Endothelial cell of umbilical vein (primary cell): ENCODE data around the gene ATP5PO. TPM values are rescaled to one million over a fixed set of nuclear protein-coding genes. Genes with fewer than 3 reads are reported as not detected.

ENCODE experiments used
- BruUV-seq: library from RNA; stranded (reverse); fragments of 400-500 nt; replicated peaks from 2 replicates; lab custom pipeline; 2021; lab: Mats Ljungman, UMichigan
- CTCF ChIA-PET: fragments of 300-600, 350-600 bp; sonication (Branson Sonifier 250); formaldehyde crosslinking; loops from one replicate; lab custom pipeline; 2021; ENCODE audit warnings: antibody characterized with exemption, inconsistent platforms; lab: Charles Lee
- POLR2A ChIA-PET: fragments of 300-600, 350-600 bp; sonication (Branson Sonifier 250); formaldehyde crosslinking; loops from one replicate; lab custom pipeline; 2021; ENCODE audit warnings: antibody characterized with exemption, inconsistent platforms; lab: Charles Lee
- DNase-seq: peaks from one replicate; pipeline ENCODE4 v3.0.0-alpha.2; 2011; ENCODE audit warnings: low read depth, low spot score
- FAIRE-seq: peaks from 2 replicates; lab custom pipeline; 2011; peaks lifted over from hg19 to GRCh38; lab: Jason Lieb, UNC
- H2AFZ ChIP-seq: 2 replicates; pipeline ENCODE4 v1.6.0; 2012; ENCODE audit warnings: low read depth, low read length, control low read depth, inconsistent platforms
- H3K27ac ChIP-seq: 2 replicates; pipeline ENCODE4 v1.5.1; 2011; ENCODE audit warnings: low read depth, mild to moderate bottlenecking, control low read depth, low read length, moderate library complexity; ENCODE audit not compliant: insufficient read depth
- H3K27me3 ChIP-seq, 2 experiments: 2 replicates each; pipeline versions ENCODE4 v1.6.0 to v1.6.1; 2011; ENCODE audit warnings: low read length in 2 of 2, mixed read lengths in 1 of 2; ENCODE audit not compliant: control insufficient read depth in 2 of 2, insufficient read depth in 2 of 2
- H3K36me3 ChIP-seq, 2 experiments: 2 replicates in 1 of 2; 3 replicates in 1 of 2; pipeline ENCODE4 v1.5.1; 2011; ENCODE audit warnings: low read length in 2 of 2, mild to moderate bottlenecking in 1 of 2, moderate library complexity in 1 of 2; ENCODE audit not compliant: control insufficient read depth in 2 of 2, insufficient read depth in 2 of 2; ENCODE audit errors: extremely low read depth in 1 of 2
- H3K4me1 ChIP-seq: 3 replicates; pipeline ENCODE4 v1.5.1; 2011; ENCODE audit warnings: mild to moderate bottlenecking, low read length; ENCODE audit not compliant: control insufficient read depth, insufficient read depth; ENCODE audit errors: extremely low read depth
- H3K4me2 ChIP-seq: 2 replicates; pipeline ENCODE4 v1.6.1; 2011; ENCODE audit warnings: low read length, control low read depth, mixed read lengths; ENCODE audit not compliant: insufficient read depth
- H3K4me3 ChIP-seq, 3 experiments: fragments of 200-600 bp in 1 of 3; sonication (generic), shearing (Covaris generic) in 1 of 3; replicated peaks in 1 of 3; 2 replicates each; pipeline ENCODE4 v1.5.1; 2011 to 2016; ENCODE audit warnings: control low read depth in 3 of 3, low read length in 3 of 3, mild to moderate bottlenecking in 2 of 3, inconsistent platforms in 1 of 3, low read depth in 1 of 3, moderate library complexity in 1 of 3; ENCODE audit not compliant: insufficient read depth in 1 of 3
- H3K79me2 ChIP-seq: 2 replicates; pipeline ENCODE4 v1.6.0; 2012; ENCODE audit warnings: low read length, inconsistent platforms; ENCODE audit not compliant: control insufficient read depth, insufficient read depth
- H3K9ac ChIP-seq: replicated peaks from 2 replicates; pipeline ENCODE3; 2011; ENCODE audit warnings: low read length, control low read depth; ENCODE audit not compliant: insufficient read depth; ENCODE audit errors: extremely low read depth
- H3K9me1 ChIP-seq: replicated peaks from 3 replicates; pipeline ENCODE4 v1.6.0; 2011; ENCODE audit warnings: mild to moderate bottlenecking, low read length; ENCODE audit not compliant: control insufficient read depth, insufficient read depth; ENCODE audit errors: extremely low read depth
- H3K9me3 ChIP-seq: replicated peaks from 2 replicates; pipeline ENCODE4 v1.5.1; 2012; ENCODE audit warnings: low read length, inconsistent platforms; ENCODE audit not compliant: control insufficient read depth, insufficient read depth
- H4K20me1 ChIP-seq: replicated peaks from 2 replicates; pipeline ENCODE3; 2011; ENCODE audit warnings: mild to moderate bottlenecking, low read length; ENCODE audit not compliant: control insufficient read depth, insufficient read depth; ENCODE audit errors: extremely low read depth
- EZH2 ChIP-seq: IDR thresholded peaks from 2 replicates; pipeline ENCODE4 v1.6.1; 2012; ENCODE audit warnings: borderline replicate concordance, low read depth, mild to moderate bottlenecking, moderate library complexity, low read length, inconsistent platforms; ENCODE audit not compliant: severe bottlenecking
- FOS ChIP-seq: IDR thresholded peaks from 2 replicates; pipeline ENCODE4 v1.6.1; 2011; ENCODE audit warnings: mild to moderate bottlenecking, low read length, moderate library complexity, borderline replicate concordance; ENCODE audit not compliant: insufficient read depth
- GATA2 ChIP-seq: IDR thresholded peaks from 2 replicates; pipeline ENCODE4 v1.7.0; 2011; ENCODE audit warnings: low read depth, mild to moderate bottlenecking, moderate library complexity, mixed read lengths, low read length; ENCODE audit not compliant: insufficient read length, insufficient read depth
- JUN ChIP-seq: IDR thresholded peaks from 2 replicates; pipeline ENCODE4 v1.6.1; 2011; ENCODE audit warnings: borderline replicate concordance, low read depth; ENCODE audit not compliant: insufficient read length, insufficient read depth
- MYC ChIP-seq: IDR thresholded peaks from one replicate; pipeline ENCODE4 v1.6.1; 2011; ENCODE audit warnings: mild to moderate bottlenecking, low read depth, low read length
- POLR2A ChIP-seq: IDR thresholded peaks from 2 replicates; pipeline ENCODE4 v1.6.1; 2012; ENCODE audit warnings: low read depth, mild to moderate bottlenecking, control low read depth, low read length
- POLR2AphosphoS5 ChIP-seq: IDR thresholded peaks from 2 replicates; pipeline ENCODE4 v1.6.1; 2012; ENCODE audit warnings: low read depth, mild to moderate bottlenecking, control low read depth, low read length, moderate library complexity; ENCODE audit not compliant: insufficient read depth
- dilution Hi-C: fragments of 300-500 bp; cut with MboI; formaldehyde crosslinking; loops from one replicate; pipeline ENCODE4 v1.15.0; 2019; ENCODE audit warnings: low sequenced_read_pairs; ENCODE audit not compliant: extremely low pct_ligation_motif_present
- intact Hi-C: fragments of 100-400 bp; cut with micrococcal nuclease; formaldehyde crosslinking; loops from one replicate; pipeline ENCODE4 v1.10.0; 2022
- polyA plus RNA-seq, 4 experiments: library from polyadenylated mRNA; depleted of rRNA in 3 of 4; stranded (reverse) in 3 of 4; unstranded in 1 of 4; fragments of >200 nt; gene quantifications; 2 replicates each; pipeline versions ENCODE4 v1.2.1 to v1.2.3, GENCODE V29; 2011 to 2012; ENCODE audit warnings: missing spikeins in 1 of 4
- total RNA-seq: library from RNA; stranded (reverse); gene quantifications from 2 replicates; pipeline ENCODE4 v1.2.3, GENCODE V29; 2021
- TF ChIP-seq, protein P1 (sequence below), 2 donors: IDR thresholded peaks; 1 replicate in 1 of 2; 2 replicates in 1 of 2; pipeline ENCODE4 v1.5.1; 2011; ENCODE audit warnings: low read length in 2 of 2, mild to moderate bottlenecking in 2 of 2, moderate library complexity in 2 of 2, control low read depth in 1 of 2, inconsistent platforms in 1 of 2, low read depth in 1 of 2; ENCODE audit not compliant: insufficient read depth in 1 of 2; ENCODE audit errors: extremely low read depth in 1 of 2
- TF ChIP-seq, protein P2 (sequence below): IDR thresholded peaks from 2 replicates; pipeline ENCODE4 v1.6.1; 2011; ENCODE audit not compliant: insufficient read depth, insufficient read length

Gene ATP5PO
- total and polyA plus RNA-seq, 2 donors (not counting 3 experiments of a cell fraction or from before 2014, with no cell fraction given), result 187 to 207 TPM

DNA sequence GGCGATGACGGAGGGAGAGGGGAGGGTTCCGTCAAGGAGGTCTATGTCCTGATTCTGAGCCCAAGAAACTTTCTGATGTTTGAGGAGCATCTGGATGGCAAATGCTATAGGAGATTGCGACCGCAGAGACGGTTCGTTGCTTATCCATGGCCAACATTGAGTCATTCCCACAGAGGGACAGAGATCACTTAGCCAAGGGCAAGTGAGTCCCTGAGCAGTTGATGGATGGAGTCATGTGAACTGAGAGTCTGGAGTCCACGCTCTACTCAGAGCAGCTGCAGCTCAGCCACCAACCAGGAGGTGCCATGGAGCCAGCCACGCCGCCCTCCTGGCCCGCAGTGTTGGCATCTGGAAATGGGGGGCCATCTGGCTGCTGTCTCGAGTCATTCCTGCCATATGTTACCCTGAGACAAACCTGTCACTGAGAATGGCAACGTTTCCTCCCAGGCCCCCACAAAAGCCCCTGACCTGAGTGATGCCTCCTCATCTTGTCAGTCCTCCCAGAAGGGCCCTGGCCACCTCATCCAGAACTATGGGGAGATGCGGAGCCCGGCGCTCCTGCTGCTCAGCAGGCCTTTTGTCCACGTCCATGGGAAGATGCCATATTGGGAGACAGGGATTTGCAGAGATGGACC is 58.6 kb downstream of the ATP5PO start:
- H3K27me3 ChIP-seq, result no peaks in the 10 kb centered on the region
- POLR2A ChIA-PET, result no interaction called here
- no peaks in the 10 kb centered on the region for H3K79me2 ChIP-seq
- peaks cover 4% of the 10 kb centered on the region for H3K4me1 ChIP-seq
- dilution Hi-C loops (no loop called here), intact Hi-C loops (no loop called here)
- no peak overlapping the region for H3K27ac ChIP-seq
- H3K36me3 ChIP-seq, result no peaks in the 10 kb centered on the region
- H2AFZ ChIP-seq, result no peak overlapping the region
- TF ChIP-seq, protein P1, sequence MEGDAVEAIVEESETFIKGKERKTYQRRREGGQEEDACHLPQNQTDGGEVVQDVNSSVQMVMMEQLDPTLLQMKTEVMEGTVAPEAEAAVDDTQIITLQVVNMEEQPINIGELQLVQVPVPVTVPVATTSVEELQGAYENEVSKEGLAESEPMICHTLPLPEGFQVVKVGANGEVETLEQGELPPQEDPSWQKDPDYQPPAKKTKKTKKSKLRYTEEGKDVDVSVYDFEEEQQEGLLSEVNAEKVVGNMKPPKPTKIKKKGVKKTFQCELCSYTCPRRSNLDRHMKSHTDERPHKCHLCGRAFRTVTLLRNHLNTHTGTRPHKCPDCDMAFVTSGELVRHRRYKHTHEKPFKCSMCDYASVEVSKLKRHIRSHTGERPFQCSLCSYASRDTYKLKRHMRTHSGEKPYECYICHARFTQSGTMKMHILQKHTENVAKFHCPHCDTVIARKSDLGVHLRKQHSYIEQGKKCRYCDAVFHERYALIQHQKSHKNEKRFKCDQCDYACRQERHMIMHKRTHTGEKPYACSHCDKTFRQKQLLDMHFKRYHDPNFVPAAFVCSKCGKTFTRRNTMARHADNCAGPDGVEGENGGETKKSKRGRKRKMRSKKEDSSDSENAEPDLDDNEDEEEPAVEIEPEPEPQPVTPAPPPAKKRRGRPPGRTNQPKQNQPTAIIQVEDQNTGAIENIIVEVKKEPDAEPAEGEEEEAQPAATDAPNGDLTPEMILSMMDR (IDR thresholded peaks at IDR 0.05; ENCODE audit: extremely low read depth in 1 of 2, insufficient read depth in 1 of 2, low read depth in 1 of 2, low read length in 2 of 2), result no peak
- TF ChIP-seq POLR2A (no peak), EZH2 (no peak), POLR2AphosphoS5 (no peak), FOS (no peak), GATA2 (no peak), MYC (no peak), JUN (no peak)
- TF ChIP-seq, protein P2, sequence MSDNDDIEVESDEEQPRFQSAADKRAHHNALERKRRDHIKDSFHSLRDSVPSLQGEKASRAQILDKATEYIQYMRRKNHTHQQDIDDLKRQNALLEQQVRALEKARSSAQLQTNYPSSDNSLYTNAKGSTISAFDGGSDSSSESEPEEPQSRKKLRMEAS, result no peak
- H4K20me1 ChIP-seq, result no peaks in the 10 kb centered on the region
- no peaks in the 10 kb centered on the region for H3K9me1 ChIP-seq
- no peak for FAIRE-seq
- no peaks in the 10 kb centered on the region for H3K9me3 ChIP-seq
- no peak overlapping the region for H3K4me2 ChIP-seq
- CTCF ChIA-PET, result no interaction called here
- no peak overlapping the region for H3K9ac ChIP-seq
- BruUV-seq, result no TSS peak
- DNase-seq, result no peak
- H3K4me3 ChIP-seq, result no peak overlapping the region
